Astrocyte of the spinal cord (primary cell): Measurements from ENCODE around the gene RHAG.
A peak's percentile ranks its signal among the peaks of the same experiment; 100 is the strongest.
"Not testable (repeated sequence)": the region's sequence is repeated elsewhere in the genome, so short reads cannot be mapped to it uniquely, and the experiment has no call there.

Experiments
- DNase-seq: peaks from one replicate; pipeline ENCODE4 v3.0.0; 2011; ENCODE audit warnings: low read depth, low spot score
- H3K4me3 ChIP-seq: 2 replicates; pipeline ENCODE4 v1.5.1; 2011; ENCODE audit warnings: low read depth, mild to moderate bottlenecking, low read length, moderate library complexity
- CTCF ChIP-seq: IDR thresholded peaks from 2 replicates; pipeline ENCODE4 v1.5.1; 2012; ENCODE audit warnings: low read depth, mild to moderate bottlenecking, low read length, inconsistent platforms
- in situ Hi-C: cut with HindIII; loops from 2 replicates; pipeline ENCODE4 v1.10.0; 2017; ENCODE audit warnings: low sequenced_read_pairs

The RHAG gene

GRCh38 chr6:49607391-49607982 is 29.2 kb downstream of the RHAG start:
- DNase-seq = no peak
- no peak overlapping the region for H3K4me3 ChIP-seq
- no peak for TF ChIP-seq CTCF
- in situ Hi-C loops = no loop called here

- TF ChIP-seq CTCF = peak; percentile 80
- peak; percentile 82 for DNase-seq
- no peak overlapping the region for H3K4me3 ChIP-seq
- in situ Hi-C loops = no loop called here
Observed at GRCh38 chr6:49606721-49607390, 29.8 kb downstream of the RHAG start.

GRCh38 chr6:49604080-49604479 is 32.6 kb downstream of the RHAG start:
- in situ Hi-C loops, H3K4me3 ChIP-seq, DNase-seq: not testable (repeated sequence)

GRCh38 chr6:49587262-49587661 is 49.4 kb downstream of the RHAG start:
- H3K4me3 ChIP-seq, in situ Hi-C loops, DNase-seq: not testable (repeated sequence)

GRCh38 chr6:49582529-49582928 is 54.1 kb downstream of the RHAG start:
- TF ChIP-seq CTCF = no peak
- DNase-seq = peak; percentile 5
- H3K4me3 ChIP-seq = no peak overlapping the region
- in situ Hi-C loops = no loop called here

GRCh38 chr6:49579649-49580048 is 57.0 kb downstream of the RHAG start:
- no peak overlapping the region for H3K4me3 ChIP-seq
- DNase-seq = no peak
- TF ChIP-seq CTCF = no peak
- in situ Hi-C loops = no loop called here

GRCh38 chr6:49576618-49577017 is 60.0 kb downstream of the RHAG start:
- in situ Hi-C loops = no loop called here
- no peak for TF ChIP-seq CTCF
- no peak overlapping the region for H3K4me3 ChIP-seq
- DNase-seq = no peak
